ENCODE data around the gene CD93.

DNA sequence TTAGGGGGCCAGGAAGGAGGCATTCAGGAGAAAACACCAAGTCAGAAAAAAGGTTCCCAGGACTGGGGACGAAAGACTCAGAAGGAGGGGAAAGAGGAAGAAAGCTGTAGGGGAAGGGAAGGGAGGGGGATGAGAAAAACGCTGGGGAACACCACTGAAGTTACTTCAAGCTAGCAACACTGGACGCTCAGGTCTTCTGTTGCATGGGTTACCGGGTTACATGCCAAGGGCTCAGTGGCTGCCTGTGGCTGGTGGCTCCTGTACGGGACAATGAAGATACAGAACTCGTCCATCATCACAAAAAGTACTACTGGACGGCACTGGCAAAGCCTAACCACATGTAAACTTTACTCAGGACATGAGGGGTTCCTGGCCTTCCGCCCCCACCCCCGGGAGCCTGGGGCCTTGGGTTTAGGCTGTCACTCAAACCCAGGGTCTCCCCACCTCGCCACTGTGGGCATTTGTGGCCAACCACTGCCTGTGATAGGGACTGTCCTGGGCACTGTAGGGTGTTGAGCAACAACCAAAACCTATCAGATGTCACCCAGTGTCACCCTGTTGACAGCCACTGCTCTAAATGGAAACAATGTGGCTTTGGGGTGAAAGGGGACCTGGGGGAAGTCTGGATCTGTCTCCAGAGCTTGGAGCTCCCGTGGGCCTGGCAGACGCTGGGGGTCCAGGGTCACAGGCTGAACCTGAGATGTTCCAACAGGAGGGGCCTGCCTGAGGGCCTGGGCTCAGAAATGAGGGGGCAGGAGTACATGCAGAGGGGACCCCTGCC, 40.3 kb upstream of the CD93 start:
- TF ChIP-seq GATA2 (IDR thresholded peaks at IDR 0.05; ENCODE audit: low read depth, low read length) (no peak), GATA3 (IDR thresholded peaks at IDR 0.05; ENCODE audit: low read depth, low read length) (no peak)

All from SH-SY5Y (cell line).